Fibroblast of pulmonary artery (primary cell): ENCODE results near the gene ZNF385C.

Experiments used
- DNase-seq: peaks from one replicate; pipeline ENCODE4 v3.0.0-alpha.2; 2010; ENCODE audit warnings: low read depth
- H3K4me3 ChIP-seq: replicated peaks from 2 replicates; pipeline ENCODE4 v1.5.1; 2011; ENCODE audit warnings: low read depth, mild to moderate bottlenecking, control low read depth, low read length, moderate library complexity
- TF ChIP-seq, protein P1 (sequence below): IDR thresholded peaks from 2 replicates; pipeline ENCODE4 v1.5.1; 2011; ENCODE audit warnings: mild to moderate bottlenecking, control low read depth, low read length, inconsistent platforms; ENCODE audit errors: missing control alignments

ZNF385C gene

DNA sequence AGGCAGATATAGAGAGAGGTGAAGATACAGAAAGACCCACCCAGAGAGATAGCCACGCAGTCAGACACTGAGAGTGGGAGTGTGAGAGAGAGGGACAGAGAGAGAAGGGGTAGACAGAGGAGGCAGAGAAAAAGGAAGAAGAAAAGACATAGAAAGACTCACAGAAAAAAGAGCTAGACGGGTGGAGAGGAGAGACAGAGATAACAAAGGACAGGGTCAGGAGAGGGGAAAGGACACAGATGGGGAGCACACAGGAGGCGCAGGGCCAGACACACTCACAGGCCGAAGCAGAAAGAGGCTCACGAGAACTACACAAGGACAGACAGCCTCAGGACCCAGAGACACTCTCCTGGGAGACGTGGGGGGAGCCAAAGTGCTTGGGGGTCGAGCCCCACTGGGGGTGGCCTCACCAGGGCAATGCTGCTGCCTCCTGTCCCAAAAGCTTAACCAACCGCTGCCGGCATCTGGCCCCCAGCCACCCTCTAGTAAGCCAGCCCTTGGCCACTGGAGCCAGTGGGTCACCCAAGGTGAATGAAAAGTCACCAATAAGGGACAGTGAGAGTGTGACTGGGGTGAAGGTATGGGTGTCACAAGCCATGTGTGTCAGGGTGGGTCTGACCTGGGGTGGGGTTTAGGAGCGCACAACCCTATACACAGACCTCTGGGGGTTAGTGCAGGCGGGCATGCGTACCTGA lies 3.8 kb downstream of the ZNF385C start:
- TF ChIP-seq, protein P1, sequence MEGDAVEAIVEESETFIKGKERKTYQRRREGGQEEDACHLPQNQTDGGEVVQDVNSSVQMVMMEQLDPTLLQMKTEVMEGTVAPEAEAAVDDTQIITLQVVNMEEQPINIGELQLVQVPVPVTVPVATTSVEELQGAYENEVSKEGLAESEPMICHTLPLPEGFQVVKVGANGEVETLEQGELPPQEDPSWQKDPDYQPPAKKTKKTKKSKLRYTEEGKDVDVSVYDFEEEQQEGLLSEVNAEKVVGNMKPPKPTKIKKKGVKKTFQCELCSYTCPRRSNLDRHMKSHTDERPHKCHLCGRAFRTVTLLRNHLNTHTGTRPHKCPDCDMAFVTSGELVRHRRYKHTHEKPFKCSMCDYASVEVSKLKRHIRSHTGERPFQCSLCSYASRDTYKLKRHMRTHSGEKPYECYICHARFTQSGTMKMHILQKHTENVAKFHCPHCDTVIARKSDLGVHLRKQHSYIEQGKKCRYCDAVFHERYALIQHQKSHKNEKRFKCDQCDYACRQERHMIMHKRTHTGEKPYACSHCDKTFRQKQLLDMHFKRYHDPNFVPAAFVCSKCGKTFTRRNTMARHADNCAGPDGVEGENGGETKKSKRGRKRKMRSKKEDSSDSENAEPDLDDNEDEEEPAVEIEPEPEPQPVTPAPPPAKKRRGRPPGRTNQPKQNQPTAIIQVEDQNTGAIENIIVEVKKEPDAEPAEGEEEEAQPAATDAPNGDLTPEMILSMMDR, result no peak

DNA sequence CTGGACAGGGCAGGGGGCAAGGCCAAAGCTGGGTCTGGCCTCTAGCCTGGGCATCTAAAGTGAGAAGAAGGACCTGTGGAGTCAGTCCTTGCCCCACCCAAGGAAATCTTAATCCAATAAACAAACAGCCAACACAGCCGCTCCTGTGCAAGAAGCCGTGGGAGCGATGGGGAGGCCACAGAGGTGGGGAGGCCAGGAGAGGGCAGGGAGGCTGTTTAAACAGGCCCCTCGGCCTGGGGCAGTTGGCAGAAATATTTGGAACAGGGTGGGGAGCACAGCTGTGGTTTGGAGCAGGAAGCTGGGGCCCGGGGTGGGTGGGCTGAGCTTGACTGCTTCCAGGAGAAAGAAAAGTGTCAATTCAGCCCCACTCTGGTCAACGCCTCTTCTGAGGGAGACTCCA lies 5.3 kb downstream of the ZNF385C start:
- H3K4me3 ChIP-seq, result no peak overlapping the region
- TF ChIP-seq, protein P1, result no peak
- DNase-seq, result no peak

More for the DNA sequence above, 3.8 kb downstream of the ZNF385C start:
- no peak for DNase-seq
- H3K4me3 ChIP-seq, result no peak overlapping the region

DNA sequence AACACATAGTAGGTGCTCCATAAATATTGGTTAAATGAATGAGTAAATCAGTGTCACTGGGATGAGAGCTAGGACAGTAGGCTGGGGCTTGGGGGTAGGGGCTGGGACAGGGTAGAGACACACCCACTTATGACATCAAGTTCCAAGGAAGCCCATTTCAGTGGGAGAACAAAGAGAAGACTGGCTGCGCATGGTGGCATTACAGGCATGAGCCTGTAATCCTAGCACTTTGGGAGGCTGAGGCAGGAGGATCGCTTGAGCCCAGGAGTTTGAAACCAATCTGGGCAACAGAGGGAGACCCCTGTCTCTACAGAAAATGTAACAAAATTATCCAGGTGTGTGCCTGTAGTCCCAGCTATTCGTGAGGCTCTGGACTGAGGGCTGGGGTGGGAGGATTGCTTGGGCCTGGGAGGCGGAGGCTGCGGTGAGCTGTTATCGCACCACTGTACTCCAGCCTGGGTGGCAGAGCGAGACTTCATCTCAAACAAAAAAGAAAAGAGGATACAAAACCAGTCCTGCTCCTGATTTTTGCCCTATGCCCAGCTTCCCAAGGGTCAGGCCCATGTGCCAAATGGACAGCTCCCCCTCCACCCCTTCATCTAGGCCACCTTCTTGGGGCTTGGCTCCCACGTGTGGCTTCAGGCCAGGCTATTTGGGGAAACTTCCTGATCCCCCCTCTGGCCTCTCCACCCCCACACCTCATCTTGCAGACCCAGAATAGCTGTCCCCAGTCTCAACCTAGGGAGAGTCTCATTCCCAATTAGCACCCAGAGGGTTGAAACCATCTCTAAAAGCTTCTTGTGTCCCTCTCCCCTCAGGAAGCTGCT lies 7.1 kb downstream of the ZNF385C start:
- DNase-seq, result no peak
- H3K4me3 ChIP-seq, result no peak overlapping the region
- TF ChIP-seq, protein P1, result no peak

DNA sequence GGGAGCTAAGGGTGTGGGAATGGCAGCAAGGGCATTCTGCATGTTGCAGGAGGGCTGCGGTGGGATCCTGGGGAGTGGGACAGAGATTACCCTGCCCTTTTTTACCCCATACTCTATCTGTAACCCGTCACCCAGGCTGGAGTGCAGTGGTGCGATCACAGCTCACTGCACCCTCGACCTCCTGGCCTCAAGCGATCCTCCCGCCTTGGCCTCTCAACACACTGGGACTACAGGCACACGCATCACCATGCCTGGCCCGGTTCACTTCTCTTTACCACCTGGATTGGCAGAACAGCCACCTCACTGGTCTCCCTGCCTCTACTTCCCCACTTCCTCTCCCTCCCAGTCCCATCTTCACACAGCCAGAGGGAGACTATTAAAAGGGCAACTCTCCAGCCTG lies 9.5 kb downstream of the ZNF385C start:
- H3K4me3 ChIP-seq, result no peak overlapping the region
- TF ChIP-seq, protein P1, result no peak
- DNase-seq, result no peak

- DNase-seq, result no peak
- TF ChIP-seq, protein P1, result no peak
- H3K4me3 ChIP-seq, result no peak overlapping the region
Measured at GRCh38 chr17:42087736-42088705, 10.3 kb downstream of the ZNF385C start.

DNA sequence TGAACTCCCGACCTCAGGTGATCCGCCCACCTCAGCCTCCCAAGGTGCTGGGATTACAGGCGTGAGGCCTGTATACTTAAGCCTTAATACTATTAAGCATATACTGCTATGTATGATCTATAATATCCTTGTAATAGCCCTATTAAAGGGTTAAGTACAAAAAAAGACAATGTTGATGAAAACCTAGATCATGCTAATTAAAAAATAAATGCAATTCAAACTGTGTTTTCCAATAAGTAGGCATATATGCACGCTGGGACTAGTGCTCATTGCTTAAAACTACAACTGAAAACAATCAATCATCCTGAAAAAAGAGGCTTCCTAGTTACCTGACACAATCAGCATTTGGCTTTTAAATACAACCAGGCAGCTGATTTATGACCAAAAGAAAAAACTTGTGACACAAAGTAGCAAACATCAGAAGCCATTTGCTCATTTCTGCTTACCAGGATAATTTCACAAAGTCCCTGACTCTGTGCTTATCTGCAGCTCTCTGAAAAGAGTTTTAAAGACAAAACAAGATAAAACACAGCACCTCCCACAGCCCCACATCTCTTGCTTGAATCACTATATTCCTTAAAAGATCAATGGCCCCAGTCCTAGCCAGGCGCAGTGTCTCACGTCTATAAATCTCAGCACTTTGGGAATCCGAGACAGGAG lies 11.1 kb downstream of the ZNF385C start:
- TF ChIP-seq, protein P1, result no peak
- no peak for DNase-seq
- H3K4me3 ChIP-seq, result no peak overlapping the region
